HepG2 (cell line): ENCODE data around the gene LRBA. TPM values are rescaled to one million over a fixed set of nuclear protein-coding genes. Genes with fewer than 3 reads are reported as not detected.
A peak's percentile ranks its signal among the peaks of the same experiment; 100 is the strongest.

Experiments used
- ATF3 ChIP-seq: sonication (generic); formaldehyde crosslinking; IDR thresholded peaks from 2 replicates; pipeline ENCODE4 v1.4.0; 2020; ENCODE audit warnings: missing genetic modification reagents
- ATF7 ChIP-seq, 2 experiments: fragments of 450-650 bp in 1 of 2; sonication (generic) in 1 of 2; formaldehyde crosslinking in 1 of 2; IDR thresholded peaks; 2 replicates each; pipeline versions ENCODE4 v1.4.0 to v1.6.1; 2016 to 2020; ENCODE audit warnings: antibody characterized with exemption in 1 of 2, mild to moderate bottlenecking in 1 of 2, missing genetic modification reagents in 1 of 2
- CEBPG ChIP-seq: IDR thresholded peaks from 2 replicates; pipeline ENCODE4 v1.6.1; 2016
- CREB1 ChIP-seq, 2 experiments: fragments of 450-650 bp in 1 of 2; IDR thresholded peaks; 2 replicates each; pipeline ENCODE4 v1.6.1; 2016 to 2017; ENCODE audit warnings: control low read depth in 1 of 2, mild to moderate bottlenecking in 1 of 2, missing compliant biosample characterization in 1 of 2, missing genetic modification characterization in 1 of 2
- DMAP1 ChIP-seq: IDR thresholded peaks from 2 replicates; pipeline ENCODE4 v1.6.1; 2016
- GATAD2A ChIP-seq: IDR thresholded peaks from 2 replicates; pipeline ENCODE4 v1.6.1; 2016
- HES4 ChIP-seq: sonication (generic); formaldehyde crosslinking; IDR thresholded peaks from 2 replicates; pipeline ENCODE4 v1.9.0; 2021; ENCODE audit warnings: mild to moderate bottlenecking, missing genetic modification reagents, borderline replicate concordance
- HNF4G ChIP-seq, 2 experiments: sonication (generic) in 1 of 2; formaldehyde crosslinking in 1 of 2; IDR thresholded peaks; 2 replicates each; pipeline versions ENCODE4 v1.4.0 to v1.6.1; 2011 to 2020; ENCODE audit warnings: borderline replicate concordance in 2 of 2, low read depth in 2 of 2, mild to moderate bottlenecking in 2 of 2, low read length in 1 of 2, missing genetic modification reagents in 1 of 2, moderate library complexity in 1 of 2
- JUND ChIP-seq: sonication (generic); formaldehyde crosslinking; IDR thresholded peaks from 2 replicates; pipeline ENCODE4 v1.8.0; 2022; ENCODE audit warnings: mild to moderate bottlenecking, missing genetic modification reagents
- NFKB2 ChIP-seq: sonication (generic); formaldehyde crosslinking; IDR thresholded peaks from 2 replicates; pipeline ENCODE4 v1.4.0; 2020; ENCODE audit warnings: missing genetic modification reagents, borderline replicate concordance
- PAXIP1 ChIP-seq: sonication (generic); formaldehyde crosslinking; conservative IDR thresholded peaks from 2 replicates; pipeline ENCODE4 v1.4.0; 2020; ENCODE audit warnings: mild to moderate bottlenecking, missing genetic modification reagents, moderate library complexity
- REST ChIP-seq, 2 experiments: IDR thresholded peaks; 2 replicates each; pipeline ENCODE4 v1.6.1; 2011 to 2012; ENCODE audit warnings: low read length in 2 of 2, borderline replicate concordance in 1 of 2, low read depth in 1 of 2, mild to moderate bottlenecking in 1 of 2, moderate library complexity in 1 of 2
- TEAD3 ChIP-seq: optimal IDR thresholded peaks from 2 replicates; pipeline ENCODE3; 2016; ENCODE audit warnings: borderline replicate concordance
- ZFP36L2 ChIP-seq: sonication (generic); formaldehyde crosslinking; IDR thresholded peaks from 2 replicates; pipeline ENCODE4 v1.4.0; 2020; ENCODE audit warnings: missing genetic modification reagents
- ZKSCAN5 ChIP-seq: sonication (generic); formaldehyde crosslinking; IDR thresholded peaks from 2 replicates; pipeline ENCODE4 v1.5.1; 2020; ENCODE audit warnings: mild to moderate bottlenecking, missing genetic modification reagents
- ZNF138 ChIP-seq: sonication (generic); formaldehyde crosslinking; IDR thresholded peaks from 2 replicates; pipeline ENCODE4 v1.5.0; 2020; ENCODE audit warnings: mild to moderate bottlenecking, low read depth, missing genetic modification reagents
- ZNF180 ChIP-seq: sonication (generic); formaldehyde crosslinking; IDR thresholded peaks from 2 replicates; pipeline ENCODE4 v1.4.0; 2020; ENCODE audit warnings: low read depth, missing genetic modification reagents, borderline replicate concordance
- ZNF280D ChIP-seq: sonication (generic); formaldehyde crosslinking; IDR thresholded peaks from 2 replicates; pipeline ENCODE4 v1.5.1; 2020; ENCODE audit warnings: mild to moderate bottlenecking, missing genetic modification reagents
- ZNF460 ChIP-seq: sonication (generic); formaldehyde crosslinking; IDR thresholded peaks from 2 replicates; pipeline ENCODE4 v1.5.1; 2020; ENCODE audit warnings: missing genetic modification reagents, mild to moderate bottlenecking, borderline replicate concordance
- ZSCAN30 ChIP-seq: sonication (generic); formaldehyde crosslinking; IDR thresholded peaks from 2 replicates; pipeline ENCODE4 v1.5.0; 2020; ENCODE audit warnings: mild to moderate bottlenecking, missing genetic modification reagents
- polyA plus RNA-seq, 8 experiments: library from polyadenylated mRNA; depleted of rRNA in 3 of 8; stranded (reverse) in 7 of 8; unstranded in 1 of 8; fragments of >200 nt; fragmentation: Illumina TruSeq in 4 of 8; extraction: Trizol in 4 of 8; gene quantifications; 2 replicates each; pipeline versions ENCODE4 v1.2.1 to v1.2.3, GENCODE V29; 2011 to 2016; ENCODE audit warnings: low read depth in 4 of 8, missing spikeins in 1 of 8, mixed read lengths in 1 of 8; ENCODE audit not compliant: insufficient read depth in 1 of 8
- total RNA-seq, 5 experiments: library from RNA; depleted of rRNA; stranded (reverse); fragments of >200 nt; fragmentation: Illumina TruSeq; extraction: Trizol; gene quantifications; 2 replicates each; pipeline ENCODE4 v1.2.3, GENCODE V29; 2016; ENCODE audit warnings: low read depth in 1 of 5

The LRBA gene
- total and polyA plus RNA-seq, 2 of the 13 experiments (the other 11 are each of a cell fraction or from before 2014, with no cell fraction given): 21.0 to 37.2 TPM

- TF ChIP-seq ZNF280D (CRISPR knock-in tag): no peak
- peak; percentile 53; the same call in 1 of the 2 replicates for TF ChIP-seq CREB1 (IDR thresholded peaks at IDR 0.05)
- TF ChIP-seq CREB1 (CRISPR knock-in tag; IDR thresholded peaks at IDR 0.05): peak; percentile 60
- TF ChIP-seq PAXIP1 (CRISPR knock-in tag): no peak
- TF ChIP-seq ZFP36L2 (CRISPR knock-in tag): no peak
- no peak for TF ChIP-seq REST (IDR thresholded peaks at IDR 0.05; ENCODE audit: borderline replicate concordance in 1 of 2, low read depth in 1 of 2, low read length in 2 of 2)
- TF ChIP-seq TEAD3: peak; percentile 18
- no peak for TF ChIP-seq ZKSCAN5 (CRISPR knock-in tag)
- no peak for TF ChIP-seq ZNF180 (CRISPR knock-in tag)
- TF ChIP-seq ATF3 (CRISPR knock-in tag): peak; percentile 83
- TF ChIP-seq ATF7 (IDR thresholded peaks at IDR 0.05): peak; percentile 54; the same call in 1 of the 2 replicates
- TF ChIP-seq ATF7 (CRISPR knock-in tag; IDR thresholded peaks at IDR 0.05): no peak
- no peak for TF ChIP-seq HES4
- no peak for TF ChIP-seq ZNF138
- TF ChIP-seq ZSCAN30 (CRISPR knock-in tag): no peak
- peak; percentile 63 for TF ChIP-seq GATAD2A
- peak; percentile 82 for TF ChIP-seq CEBPG (CRISPR knock-in tag)
- TF ChIP-seq ZNF460 (CRISPR knock-in tag): no peak
- TF ChIP-seq DMAP1 (CRISPR knock-in tag): no peak
- TF ChIP-seq NFKB2: no peak
- peak; percentile 37; the same call in 1 of the 2 replicates for TF ChIP-seq JUND
- TF ChIP-seq HNF4G (IDR thresholded peaks at IDR 0.05; ENCODE audit: borderline replicate concordance, low read depth, low read length): no peak
- no peak for TF ChIP-seq HNF4G (CRISPR knock-in tag; IDR thresholded peaks at IDR 0.05; ENCODE audit: borderline replicate concordance, low read depth)
Measured at GRCh38 chr4:150302553-150302952, 712.5 kb downstream of the LRBA start (continued).
